NOMO-1 treated with dmso at 0.1 percent for 144 hours (cell line): ENCODE results near the gene PLA2G4D.
"Not testable (repeated sequence)": the region's sequence is repeated elsewhere in the genome, so short reads cannot be mapped to it uniquely, and the experiment has no call there.

Source experiments
- DNase-seq: peaks from one replicate; lab custom pipeline; 2025; ENCODE audit not compliant: unreplicated experiment; lab: John Stamatoyannopoulos, UW

The PLA2G4D gene

GRCh38 chr15:42092398-42093318 is 1.7 kb downstream of the PLA2G4D start:
- DNase-seq, result no peak

- DNase-seq, result not testable (repeated sequence)
These were observed 2.5 kb downstream of the PLA2G4D start for GRCh38 chr15:42091753-42092397.

GRCh38 chr15:42090781-42091180 is 3.6 kb downstream of the PLA2G4D start:
- no peak for DNase-seq

- no peak for DNase-seq
These were observed 4.0 kb downstream of the PLA2G4D start for GRCh38 chr15:42090370-42090769.

GRCh38 chr15:42089942-42090341 is 4.4 kb downstream of the PLA2G4D start:
- no peak for DNase-seq

GRCh38 chr15:42088801-42089640 is 5.3 kb downstream of the PLA2G4D start:
- DNase-seq, result no peak

- no peak for DNase-seq
These were observed 6.2 kb downstream of the PLA2G4D start for GRCh38 chr15:42087926-42088800.

GRCh38 chr15:42087460-42087859 is 6.9 kb downstream of the PLA2G4D start:
- DNase-seq, result no peak

- no peak for DNase-seq
These were observed 8.6 kb downstream of the PLA2G4D start for GRCh38 chr15:42085721-42086120.

- no peak for DNase-seq
These were observed 9.1 kb downstream of the PLA2G4D start for GRCh38 chr15:42085236-42085605.

GRCh38 chr15:42084465-42085235 is 9.7 kb downstream of the PLA2G4D start:
- no peak for DNase-seq

- DNase-seq, result no peak
These were observed 10.4 kb downstream of the PLA2G4D start for GRCh38 chr15:42083916-42084315.

- DNase-seq, result no peak
These were observed 10.8 kb downstream of the PLA2G4D start for GRCh38 chr15:42083605-42083908.

- DNase-seq, result no peak
These were observed 11.3 kb downstream of the PLA2G4D start for GRCh38 chr15:42082823-42083604.

- no peak for DNase-seq
These were observed 12.2 kb downstream of the PLA2G4D start for GRCh38 chr15:42082141-42082540.

GRCh38 chr15:42080919-42081830 is 13.2 kb downstream of the PLA2G4D start:
- no peak for DNase-seq

- no peak for DNase-seq
These were observed 14.0 kb downstream of the PLA2G4D start for GRCh38 chr15:42080186-42080918.
